ENCODE data around the gene HLA-DOA.

Gene HLA-DOA

GRCh38 chr6:33052627-33053026 is 43.2 kb upstream of the HLA-DOA start:
- Histone ChIP-seq H3K4me3 (replicated peaks; ENCODE audit: insufficient read depth, low read length) (no peak overlapping the region), H3K27me3 (ENCODE audit: insufficient read depth, poor library complexity, severe bottlenecking) (no peaks in the 10 kb centered on the region), H3K27ac (replicated peaks) (no peak overlapping the region)
- TF ChIP-seq REST (IDR thresholded peaks at IDR 0.05; ENCODE audit: insufficient replicate concordance, low read depth): no peak
- TF ChIP-seq GABPA (IDR thresholded peaks at IDR 0.05; ENCODE audit: low read depth): no peak
- no peak for TF ChIP-seq SPI1 (IDR thresholded peaks at IDR 0.05; ENCODE audit: borderline replicate concordance, low read depth)
- TF ChIP-seq POLR2AphosphoS5 (IDR thresholded peaks at IDR 0.05; ENCODE audit: low read depth): no peak
- no peak for TF ChIP-seq CTCF (IDR thresholded peaks at IDR 0.05; ENCODE audit: insufficient read depth, low read length)
- DNase-seq (ENCODE audit: low read depth in 1 of 2, low spot score in 1 of 2): no peak

- Histone ChIP-seq H3K27me3 (ENCODE audit: insufficient read depth, poor library complexity, severe bottlenecking) (no peaks in the 10 kb centered on the region), H3K27ac (replicated peaks) (no peak overlapping the region), H3K4me3 (replicated peaks; ENCODE audit: insufficient read depth, low read length) (no peak overlapping the region)
- DNase-seq (ENCODE audit: low read depth in 1 of 2, low spot score in 1 of 2): peak in 1 of 2 experiments; percentile 50
- peak; percentile 77 for TF ChIP-seq SPI1 (IDR thresholded peaks at IDR 0.05; ENCODE audit: borderline replicate concordance, low read depth)
- TF ChIP-seq POLR2AphosphoS5 (IDR thresholded peaks at IDR 0.05; ENCODE audit: low read depth): no peak
- TF ChIP-seq GABPA (IDR thresholded peaks at IDR 0.05; ENCODE audit: low read depth): no peak
- TF ChIP-seq CTCF (IDR thresholded peaks at IDR 0.05; ENCODE audit: insufficient read depth, low read length): no peak
Measured at GRCh38 chr6:33050014-33050810, 40.8 kb upstream of the HLA-DOA start.

GRCh38 chr6:33049323-33050013 is 40.1 kb upstream of the HLA-DOA start:
- H3K27ac ChIP-seq (replicated peaks): no peak overlapping the region
- TF ChIP-seq CTCF (IDR thresholded peaks at IDR 0.05; ENCODE audit: insufficient read depth, low read length) (no peak), REST (IDR thresholded peaks at IDR 0.05; ENCODE audit: insufficient replicate concordance, low read depth) (no peak), POLR2AphosphoS5 (IDR thresholded peaks at IDR 0.05; ENCODE audit: low read depth) (no peak), SPI1 (IDR thresholded peaks at IDR 0.05; ENCODE audit: borderline replicate concordance, low read depth) (no peak), GABPA (IDR thresholded peaks at IDR 0.05; ENCODE audit: low read depth) (no peak)
- H3K4me3 ChIP-seq (replicated peaks; ENCODE audit: insufficient read depth, low read length): no peak overlapping the region
- no peaks in the 10 kb centered on the region for H3K27me3 ChIP-seq (ENCODE audit: insufficient read depth, poor library complexity, severe bottlenecking)
- DNase-seq (ENCODE audit: low read depth in 1 of 2, low spot score in 1 of 2): no peak

All from HL-60 (cell line).